Stimulated activated CD4-positive, alpha-beta T cell treated with anti-CD3 and anti-CD28 coated beads, Interleukin-1b, Interleukin-23, amount 100 ng/mL, for 24 hours (primary cell): ENCODE data around the gene LDB3.

Experiments
- DNase-seq, 4 experiments: peaks; one replicate each; pipeline ENCODE4 v3.0.0-alpha.2; 2020; ENCODE audit warnings: low read depth in 4 of 4, low spot score in 1 of 4

The LDB3 gene

GRCh38 chr10:86685416-86685815 lies 17.1 kb downstream of the LDB3 start:
- no peak for DNase-seq

DNA sequence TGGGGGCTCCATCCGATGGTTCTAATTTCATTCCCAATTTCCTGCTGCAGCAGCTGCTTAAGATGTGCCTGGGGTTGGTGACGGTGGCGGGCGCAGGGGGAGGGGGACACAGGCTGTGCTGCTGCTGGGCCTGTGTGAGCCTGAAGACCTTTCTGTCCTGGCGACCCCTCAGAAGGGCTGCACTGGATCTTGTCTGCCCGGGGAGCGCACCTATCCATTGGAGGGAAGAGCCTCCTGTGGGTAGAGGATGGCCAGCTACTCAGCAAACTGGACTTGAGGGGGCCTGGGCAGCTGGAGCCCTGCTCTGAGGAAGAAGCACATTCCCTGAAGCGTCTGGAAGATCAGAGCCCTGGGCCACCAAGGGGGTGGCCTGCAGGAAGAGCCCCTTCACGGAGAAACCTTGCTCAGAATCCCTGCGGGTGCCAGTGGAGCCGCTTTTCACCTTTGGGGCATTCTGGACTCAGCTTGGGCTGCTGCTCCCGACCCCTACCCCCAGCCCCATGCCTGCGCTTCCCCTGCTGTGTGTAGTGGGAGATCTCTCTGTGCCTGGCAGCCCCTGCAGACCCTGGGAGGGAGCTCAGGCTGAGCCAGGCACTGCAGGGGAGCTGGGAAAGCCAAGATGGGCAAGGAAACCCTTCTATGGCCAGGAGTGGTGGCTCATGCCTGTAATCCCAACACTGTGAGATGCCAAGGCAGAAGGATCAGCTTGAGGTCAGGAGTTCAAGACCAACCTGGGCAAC lies 17.8 kb downstream of the LDB3 start:
- no peak for DNase-seq

- DNase-seq: no peak
Measured at GRCh38 chr10:86686972-86687371, 18.7 kb downstream of the LDB3 start.

DNA sequence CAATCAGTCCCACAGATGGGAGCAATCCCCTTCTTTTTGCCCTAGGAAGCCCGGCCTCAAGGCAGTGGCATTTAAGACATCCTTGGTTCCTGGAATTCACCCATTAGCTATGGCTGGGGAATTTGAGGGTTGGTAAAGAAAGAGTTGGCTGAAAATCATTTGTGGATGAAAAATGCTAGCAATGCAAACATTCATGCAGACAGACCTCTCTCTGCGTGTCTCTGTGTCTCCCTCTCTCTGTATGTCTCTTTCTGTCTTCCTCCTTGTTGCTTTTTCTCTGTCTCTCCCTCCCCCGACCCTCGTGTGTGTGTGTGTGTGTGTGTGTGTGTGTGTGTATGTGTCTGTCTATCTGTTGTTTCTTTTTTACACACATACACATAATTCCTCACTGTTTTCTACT lies 19.4 kb downstream of the LDB3 start:
- no peak for DNase-seq

- DNase-seq: peak in 3 of 4 experiments; percentile 8 to 45 (median 25)
Measured at GRCh38 chr10:86688398-86688921, 20.1 kb downstream of the LDB3 start.

GRCh38 chr10:86689146-86689545 lies 20.8 kb downstream of the LDB3 start:
- no peak for DNase-seq

DNA sequence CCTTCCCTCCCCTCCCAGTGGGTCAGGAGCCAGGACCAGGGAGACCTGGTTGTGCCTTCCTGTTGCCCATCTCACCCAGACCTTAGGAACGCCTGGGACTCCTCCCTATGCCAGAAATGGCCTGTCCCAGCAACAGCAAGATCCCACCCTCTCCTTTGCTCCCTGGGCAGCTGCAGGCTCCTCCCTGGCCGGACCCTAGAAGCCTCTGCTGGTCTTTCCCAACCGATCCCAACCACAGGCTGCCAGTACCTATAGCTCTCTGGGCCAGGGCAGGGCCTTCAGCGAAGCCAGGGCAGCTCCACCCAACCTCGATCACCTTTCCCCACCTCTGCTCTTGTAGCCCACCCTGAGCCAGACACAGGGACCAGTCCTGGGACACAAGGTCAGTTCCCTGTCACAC lies 21.9 kb downstream of the LDB3 start:
- no peak for DNase-seq

- DNase-seq: no peak
Measured at GRCh38 chr10:86690657-86691084, 22.4 kb downstream of the LDB3 start.

- no peak for DNase-seq
Measured at GRCh38 chr10:86691333-86692022, 23.2 kb downstream of the LDB3 start.

DNA sequence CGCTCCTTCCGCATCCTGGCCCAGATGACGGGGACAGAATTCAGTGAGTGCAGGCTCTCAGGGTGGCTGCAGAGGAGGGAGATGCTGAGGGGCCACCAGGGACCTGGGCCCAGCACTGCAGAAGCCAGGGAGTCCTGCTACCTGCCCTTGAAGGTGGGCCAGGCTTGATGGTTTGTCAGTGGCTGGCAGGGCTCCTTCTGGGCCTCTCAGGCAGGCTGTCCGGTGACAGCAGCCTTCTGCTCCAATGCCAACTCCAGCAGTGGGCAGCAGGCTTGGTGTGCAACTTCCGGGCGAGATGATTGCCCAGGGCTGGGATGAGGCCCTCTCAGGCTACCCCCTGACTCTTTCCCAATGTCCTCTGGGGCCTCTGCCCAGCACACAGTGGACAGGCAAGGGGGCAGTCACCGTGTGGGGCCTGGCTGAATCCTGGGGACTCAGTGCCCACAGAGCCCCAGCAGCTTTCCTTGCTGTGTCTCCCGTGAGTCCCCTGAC lies 23.8 kb downstream of the LDB3 start:
- no peak for DNase-seq

DNA sequence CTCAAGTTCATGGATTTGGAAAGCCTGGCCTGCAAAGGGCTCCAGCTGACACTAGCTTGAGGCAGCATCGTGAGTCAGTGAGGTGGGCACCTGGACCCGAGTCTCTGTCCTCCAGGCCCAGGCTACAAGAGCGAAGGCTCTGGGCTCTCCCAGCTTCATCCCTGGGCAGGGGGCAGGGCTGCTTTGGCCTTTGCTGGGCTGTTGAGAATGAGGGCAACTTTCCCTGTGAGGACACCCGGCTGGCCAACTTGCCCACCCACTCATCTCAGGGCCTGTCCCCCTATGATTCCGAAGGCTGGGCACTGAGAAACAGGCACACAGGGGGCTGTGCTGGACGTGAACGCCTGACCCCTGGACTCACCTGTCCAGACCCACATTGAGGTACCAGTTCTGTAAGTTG lies 24.4 kb downstream of the LDB3 start:
- DNase-seq: no peak

- DNase-seq: no peak
Measured at GRCh38 chr10:86693275-86693674, 25.0 kb downstream of the LDB3 start.

GRCh38 chr10:86693721-86694369 lies 25.5 kb downstream of the LDB3 start:
- DNase-seq: peak in 2 of 4 experiments; percentile 8 to 17

- DNase-seq: no peak
Measured at GRCh38 chr10:86698207-86698940, 30.1 kb downstream of the LDB3 start.

GRCh38 chr10:86699125-86699524 lies 30.8 kb downstream of the LDB3 start:
- no peak for DNase-seq

- DNase-seq: no peak
Measured at GRCh38 chr10:86699541-86699940, 31.2 kb downstream of the LDB3 start.

DNA sequence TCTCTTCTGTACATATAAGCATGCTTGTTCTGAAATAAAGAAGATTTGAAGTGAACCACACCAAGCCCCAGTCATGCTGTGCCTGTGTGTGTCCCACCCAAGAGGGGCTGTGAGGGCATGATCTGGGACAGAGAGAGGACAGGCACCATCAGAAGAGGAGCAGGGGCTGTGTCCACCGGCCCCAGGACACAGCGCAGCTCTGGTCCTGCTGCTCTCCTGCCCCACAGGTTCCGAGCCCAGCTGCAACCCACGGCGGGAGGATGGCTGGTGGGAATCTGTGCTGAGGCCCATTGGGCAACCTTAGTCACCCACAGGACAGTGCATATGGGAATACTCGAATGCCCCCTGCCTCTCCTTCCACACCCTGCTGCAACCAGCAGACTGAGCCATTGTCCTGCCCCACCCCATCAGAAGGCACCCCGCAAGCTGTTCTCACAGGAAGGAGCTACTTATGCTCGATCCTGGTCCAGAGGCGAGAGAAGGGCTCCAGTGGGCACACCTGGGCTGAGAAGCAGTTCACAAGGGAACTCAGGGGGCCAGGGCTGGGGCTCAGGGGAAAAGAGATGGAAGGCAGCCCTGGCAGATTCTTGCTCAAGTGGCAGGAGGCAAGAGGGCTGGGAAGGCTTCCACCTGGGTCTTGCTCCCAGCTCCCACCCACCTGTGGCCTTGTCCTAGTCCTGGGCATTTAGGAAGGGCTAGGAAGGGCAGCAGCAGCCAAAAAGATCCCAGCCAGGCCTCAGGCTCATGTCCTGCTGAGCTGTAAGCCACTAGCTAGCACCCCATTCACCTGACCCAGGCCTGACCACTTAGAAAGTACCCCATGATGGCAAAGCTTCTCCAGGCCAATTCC lies 31.9 kb downstream of the LDB3 start:
- no peak for DNase-seq

GRCh38 chr10:86700851-86701617 lies 32.7 kb downstream of the LDB3 start:
- no peak for DNase-seq

- DNase-seq: no peak
Measured at GRCh38 chr10:86703176-86703575, 34.9 kb downstream of the LDB3 start.
